GM21367 (cell line): Measurements from ENCODE around the gene EPHA1.

Experiments used
- ATAC-seq: cut with Tn5 transposase; IDR thresholded peaks from one replicate; pipeline ENCODE4 v1.9.1; 2021; ENCODE audit not compliant: unreplicated experiment

The EPHA1 gene

GRCh38 chr7:143352531-143353002, 56.1 kb downstream of the EPHA1 start:
- no peak for ATAC-seq

- ATAC-seq, result no peak
Observed at GRCh38 chr7:143351574-143351973, 57.1 kb downstream of the EPHA1 start.

GRCh38 chr7:143351060-143351459, 57.6 kb downstream of the EPHA1 start:
- ATAC-seq, result no peak

GRCh38 chr7:143347950-143348349, 60.7 kb downstream of the EPHA1 start:
- no peak for ATAC-seq

GRCh38 chr7:143346018-143346417, 62.6 kb downstream of the EPHA1 start:
- ATAC-seq, result no peak

- peak; percentile 84 for ATAC-seq
Observed at GRCh38 chr7:143345428-143345900, 63.2 kb downstream of the EPHA1 start.

GRCh38 chr7:143343596-143343995, 65.1 kb downstream of the EPHA1 start:
- ATAC-seq, result no peak

GRCh38 chr7:143341842-143342241, 66.8 kb downstream of the EPHA1 start:
- no peak for ATAC-seq
